Measurements from ENCODE around the gene ZBTB7C.

Gene ZBTB7C

GRCh38 chr18:48027401-48027963, 381.7 kb downstream of the ZBTB7C start:
- FAIRE-seq = no peak

DNA sequence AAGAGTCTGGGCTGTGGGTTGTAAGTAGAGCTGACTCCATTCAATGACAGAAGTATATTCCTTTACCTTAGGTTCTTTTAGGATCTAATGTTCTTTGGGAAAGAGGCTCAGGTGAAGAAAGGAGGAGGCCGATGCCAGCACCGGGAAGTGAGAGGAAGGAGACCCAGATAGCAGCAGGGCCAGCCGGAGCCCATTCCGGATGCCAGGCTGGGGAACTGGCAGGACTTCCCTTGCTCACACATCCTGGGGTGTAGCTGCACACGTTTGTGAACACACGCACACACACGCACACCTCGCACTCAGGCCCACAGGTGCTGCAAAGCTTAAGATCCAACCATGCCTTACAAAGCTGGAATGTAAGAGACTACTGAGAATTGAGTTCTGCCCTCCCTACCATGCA, 383.0 kb downstream of the ZBTB7C start:
- FAIRE-seq = no peak

- FAIRE-seq = no peak
Observed at GRCh38 chr18:48024881-48025660, 384.1 kb downstream of the ZBTB7C start.

DNA sequence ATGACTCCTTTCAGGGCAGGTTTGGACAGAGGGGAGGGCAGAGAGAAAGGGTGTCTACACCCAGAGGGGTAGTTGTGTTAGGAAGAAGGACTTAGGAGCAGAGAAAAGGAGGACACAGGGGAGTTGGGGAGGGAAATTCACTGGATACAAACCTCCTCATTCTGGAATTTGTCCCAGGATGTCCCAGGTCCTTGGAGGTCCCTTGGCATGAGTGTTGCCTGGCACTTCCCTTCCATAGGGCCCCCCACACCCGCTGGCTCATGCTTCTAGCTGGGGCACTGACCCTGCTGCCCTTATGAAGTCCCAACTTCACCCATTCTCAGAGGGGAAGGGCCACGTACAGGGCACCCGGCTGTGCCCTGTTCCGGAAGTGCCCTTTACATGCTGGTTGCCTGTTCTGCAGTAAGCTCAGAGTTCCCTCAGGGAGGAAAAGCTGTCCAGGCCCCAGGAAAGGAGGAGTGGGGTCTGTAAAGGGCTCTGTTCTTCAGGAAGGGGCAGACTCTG, 385.1 kb downstream of the ZBTB7C start:
- no peak for FAIRE-seq

DNA sequence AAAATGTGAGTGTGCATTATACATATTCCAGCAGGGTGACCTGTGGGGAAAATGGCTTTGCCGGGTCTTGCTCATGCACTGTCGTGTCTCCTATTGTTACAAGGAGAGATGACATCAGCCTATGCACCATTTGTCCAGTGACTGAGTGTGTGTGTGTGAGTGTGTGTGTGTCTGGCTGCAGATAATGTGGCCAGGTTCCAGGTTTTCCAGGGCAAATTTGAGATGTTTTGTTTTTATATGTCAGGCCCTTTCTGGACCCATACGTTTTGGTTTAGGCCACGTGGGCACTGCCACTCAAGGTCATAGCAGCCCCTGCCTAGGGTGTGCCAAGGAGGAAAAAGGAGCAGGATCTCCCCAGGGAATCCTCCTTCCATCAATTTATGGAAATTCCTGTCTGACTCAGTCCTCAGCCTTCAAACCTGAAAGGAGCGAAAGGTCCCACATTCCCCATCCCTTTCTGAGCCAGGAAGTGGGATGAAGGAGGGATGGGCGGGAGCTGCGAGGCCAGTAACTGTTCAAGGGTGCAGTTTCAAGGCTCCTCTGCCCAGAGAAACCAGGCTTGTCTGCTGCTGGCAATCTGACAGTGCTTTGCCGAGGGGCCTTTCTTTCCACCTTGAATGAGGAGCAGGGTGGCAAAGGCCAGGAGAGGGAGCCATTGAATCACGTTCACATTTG, 385.7 kb downstream of the ZBTB7C start:
- no peak for FAIRE-seq

GRCh38 chr18:48022531-48023329, 386.5 kb downstream of the ZBTB7C start:
- FAIRE-seq = peak; percentile 45

DNA sequence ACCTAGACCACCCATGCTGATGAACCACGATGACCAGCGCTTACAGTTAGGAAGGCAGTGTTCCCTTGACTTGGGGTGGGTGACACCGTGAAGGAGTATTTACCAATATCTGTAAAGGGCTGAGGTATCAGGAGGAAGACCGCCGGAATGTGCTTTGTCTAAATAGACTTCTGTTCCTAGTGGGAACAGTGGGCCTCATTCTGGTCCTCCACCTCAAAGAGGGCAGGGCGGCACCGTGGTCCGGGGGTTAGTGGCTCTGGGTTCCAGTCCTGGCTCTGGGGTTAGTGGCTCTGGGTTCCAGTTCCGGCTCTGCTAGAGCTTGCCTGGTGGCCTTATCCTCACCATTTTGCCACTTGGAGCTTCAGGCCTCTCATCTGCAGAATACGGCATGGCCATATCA, 387.2 kb downstream of the ZBTB7C start:
- no peak for FAIRE-seq

- no peak for FAIRE-seq
Observed at GRCh38 chr18:48021273-48021914, 387.8 kb downstream of the ZBTB7C start.

DNA sequence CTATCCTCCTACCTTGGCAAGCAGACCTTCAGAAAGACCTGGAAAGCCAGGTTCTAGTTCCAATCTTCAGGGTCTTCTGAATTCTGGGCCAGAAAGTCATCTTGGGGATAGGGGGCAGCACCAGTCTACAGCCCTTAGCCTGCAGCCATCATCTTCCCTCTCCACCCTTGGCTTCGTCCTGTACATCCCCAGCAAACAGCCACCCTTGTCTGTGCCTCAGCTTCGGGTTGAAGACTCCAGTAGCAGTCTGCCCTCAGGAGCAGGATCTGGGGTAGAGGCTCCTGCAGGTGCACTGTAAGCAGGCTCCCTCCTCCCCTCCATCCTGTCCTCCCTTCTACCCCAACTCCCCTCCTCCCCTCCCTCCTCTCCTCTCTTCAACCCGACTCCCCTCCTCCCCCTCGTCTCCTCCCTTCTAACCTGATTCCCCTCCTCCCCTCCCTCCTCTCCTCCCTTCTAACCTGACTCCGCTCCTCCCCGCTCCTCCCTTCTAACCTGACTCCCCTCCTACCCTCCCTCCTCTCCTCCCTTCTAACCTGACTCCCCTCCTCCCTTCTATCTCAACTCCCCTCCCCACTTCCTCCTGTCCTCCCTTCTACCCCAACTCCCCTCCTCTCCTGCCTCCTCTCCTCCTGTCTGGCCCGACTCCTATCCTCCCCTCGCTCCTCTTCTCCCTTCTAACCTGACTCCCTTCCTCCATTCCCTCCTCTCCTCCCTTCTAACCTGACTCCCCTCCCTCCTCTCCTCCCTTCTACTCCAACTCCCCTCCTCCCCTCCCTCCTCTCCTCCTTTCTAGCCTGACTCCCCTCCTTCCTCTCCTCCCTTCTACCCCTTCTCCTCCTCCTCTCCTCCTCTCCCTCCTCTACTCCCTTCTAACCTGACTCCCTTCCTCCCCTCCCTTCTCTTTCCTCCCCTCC, 388.6 kb downstream of the ZBTB7C start:
- FAIRE-seq = no peak

DNA sequence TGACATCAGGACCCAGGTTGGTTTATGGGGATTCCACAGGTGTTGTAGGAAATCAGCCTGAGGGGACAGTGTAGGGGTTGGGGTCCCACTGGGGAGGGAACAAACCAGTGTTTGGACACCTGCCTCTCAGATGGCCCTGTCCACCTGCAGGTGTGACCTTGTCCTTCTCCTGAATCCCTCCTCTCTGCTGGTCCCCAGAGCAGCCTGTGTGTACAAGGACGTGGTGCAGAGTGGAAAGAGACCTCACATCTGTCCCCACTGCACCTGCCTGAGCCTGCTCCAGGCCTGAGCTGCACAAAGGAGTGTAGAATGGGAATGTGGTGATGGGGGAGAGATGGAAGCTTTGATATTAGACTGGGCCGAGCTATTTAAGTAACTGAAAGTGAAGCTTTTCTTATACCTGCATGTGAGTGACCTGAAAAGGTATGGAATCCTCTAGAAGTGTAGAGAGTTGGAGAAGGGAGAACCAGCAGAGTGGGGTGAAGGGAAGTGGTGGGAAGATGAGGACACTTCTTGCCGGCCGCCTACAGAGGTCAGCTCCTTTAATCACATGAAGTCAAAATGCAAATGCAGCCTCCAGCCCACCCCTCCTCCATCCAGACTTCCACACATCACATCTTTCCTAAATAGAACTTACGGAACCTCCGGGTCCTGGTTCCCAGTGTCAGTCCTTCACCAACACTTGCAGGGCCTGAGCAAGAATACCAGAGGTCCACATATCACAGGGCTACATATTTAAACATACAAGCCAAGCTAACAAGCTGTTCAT, 389.4 kb downstream of the ZBTB7C start:
- FAIRE-seq = no peak

- FAIRE-seq = no peak
Observed at GRCh38 chr18:48018851-48019250, 390.3 kb downstream of the ZBTB7C start.

- no peak for FAIRE-seq
Observed at GRCh38 chr18:48017635-48018034, 391.5 kb downstream of the ZBTB7C start.

GRCh38 chr18:48013162-48013561, 396.0 kb downstream of the ZBTB7C start:
- no peak for FAIRE-seq

DNA sequence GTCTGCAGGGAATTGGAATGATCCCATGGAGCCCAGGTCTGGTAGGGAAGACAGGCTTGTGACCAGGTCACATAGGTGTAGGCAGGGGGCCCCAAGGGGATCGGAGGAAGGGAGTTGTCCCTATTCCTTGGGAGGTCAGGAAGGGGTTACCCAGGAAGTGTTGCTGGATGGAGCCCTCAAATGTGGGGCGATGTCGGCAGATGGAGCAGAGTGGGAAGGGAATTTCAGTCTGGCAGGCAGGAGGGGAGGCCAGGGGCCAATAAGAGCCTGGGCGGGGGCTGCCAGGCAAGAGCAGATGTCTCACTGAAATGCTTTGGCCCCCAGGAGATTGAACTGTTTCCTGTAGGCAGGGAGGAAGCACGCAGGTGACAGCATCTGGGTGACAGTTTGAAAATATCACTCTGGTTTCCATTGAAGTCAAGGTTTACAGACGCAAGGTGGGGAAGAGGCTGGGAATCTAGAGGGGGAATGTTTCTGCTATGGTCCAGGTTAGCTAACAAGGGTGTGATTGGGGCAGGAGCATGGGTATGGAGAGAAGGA, 397.2 kb downstream of the ZBTB7C start:
- FAIRE-seq = no peak

DNA sequence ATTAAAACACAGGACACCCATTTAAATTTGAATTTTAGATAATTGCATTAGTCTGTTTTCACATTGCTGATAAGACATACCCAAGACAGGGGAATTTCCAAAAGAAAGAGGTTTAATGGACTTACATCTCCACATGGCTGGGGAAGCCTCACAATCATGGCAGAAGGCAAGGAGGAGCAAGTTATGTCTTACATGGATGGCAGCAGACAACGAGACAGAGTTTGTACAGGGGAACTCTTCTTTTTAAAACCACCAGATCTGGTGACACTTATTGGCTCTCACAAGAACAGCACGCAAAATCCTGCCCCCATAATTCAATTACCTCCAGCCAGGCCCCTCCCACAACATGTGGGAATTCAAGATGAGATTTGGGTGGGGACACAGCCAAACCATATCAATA, 398.9 kb downstream of the ZBTB7C start:
- FAIRE-seq = no peak

DNA sequence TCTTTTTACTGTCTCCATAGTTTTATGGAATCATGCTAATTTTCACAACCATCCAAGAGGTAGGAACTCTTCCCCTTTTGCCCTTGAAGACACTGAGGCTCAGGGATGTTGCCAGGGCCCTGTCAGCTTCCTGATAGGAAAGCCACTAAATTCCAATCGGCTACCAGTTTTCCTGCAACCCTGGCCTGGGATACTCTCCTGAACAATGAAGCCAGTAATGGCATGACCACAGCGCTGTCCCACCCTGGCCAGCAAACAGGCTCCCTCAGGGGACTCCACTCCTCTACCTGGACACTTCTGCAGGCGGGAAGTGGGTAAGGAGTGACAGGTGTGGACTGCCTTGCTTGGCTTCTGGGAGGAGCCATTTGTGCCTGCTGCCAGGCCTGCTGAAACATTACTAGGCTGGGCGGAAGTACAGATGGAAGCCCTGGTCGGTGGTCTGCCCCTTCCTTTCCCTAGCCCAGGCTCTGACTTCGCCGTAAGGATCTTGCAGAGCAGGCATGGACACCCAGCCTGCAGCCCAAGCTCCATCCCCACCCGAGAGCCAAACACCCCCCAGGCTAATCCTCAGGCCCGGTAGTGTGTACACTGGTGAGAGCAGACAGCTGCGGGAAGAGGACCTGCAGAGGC, 400.0 kb downstream of the ZBTB7C start:
- FAIRE-seq = no peak

GRCh38 chr18:48007955-48008701, 401.1 kb downstream of the ZBTB7C start:
- no peak for FAIRE-seq

DNA sequence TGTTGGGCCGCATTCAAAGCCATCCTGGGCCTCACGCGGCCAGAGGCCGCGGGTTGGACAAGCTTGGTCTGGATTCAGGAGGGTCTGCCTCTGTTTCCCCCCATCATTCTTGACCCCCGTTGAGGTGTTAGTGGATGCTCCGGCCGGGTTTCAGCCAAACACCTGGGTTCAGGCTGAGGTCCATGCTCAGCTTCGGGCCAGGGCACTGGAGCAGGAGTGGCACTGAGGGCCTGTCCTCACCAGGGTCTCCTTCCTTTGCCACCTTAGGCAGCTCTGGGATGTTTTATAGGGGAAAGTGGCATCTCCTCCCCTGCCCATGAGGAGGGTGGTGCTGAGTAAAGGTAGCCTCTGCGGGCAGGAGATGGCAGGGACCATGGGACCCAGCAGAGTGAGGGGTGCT, 401.8 kb downstream of the ZBTB7C start:
- no peak for FAIRE-seq
